MM.1S (cell line): ENCODE results near the gene CYB5D1.

Experiments used
- DNase-seq: peaks from one replicate; pipeline ENCODE4 v3.0.0-alpha.2; 2015
- H2AFZ ChIP-seq: fragments of 300-600 bp; sonication (generic); 2 replicates; pipeline ENCODE4 v1.6.0; 2016; ENCODE audit warnings: antibody characterized with exemption, low read length
- H3F3A ChIP-seq: fragments of 300-600 bp; sonication (generic); 2 replicates; pipeline ENCODE4 v1.6.1; 2016; ENCODE audit warnings: mild to moderate bottlenecking, antibody characterized with exemption, low read length, moderate library complexity, mixed read lengths; ENCODE audit not compliant: insufficient read depth
- H3K27ac ChIP-seq: fragments of 300-600 bp; sonication (generic); 2 replicates; pipeline ENCODE4 v1.5.1; 2016; ENCODE audit warnings: mild to moderate bottlenecking, low read length
- H3K27me3 ChIP-seq: fragments of 300-600 bp; sonication (generic); replicated peaks from 2 replicates; pipeline ENCODE4 v1.6.0; 2016; ENCODE audit warnings: low read length; ENCODE audit not compliant: insufficient read depth
- H3K36me3 ChIP-seq: fragments of 300-600 bp; sonication (generic); replicated peaks from 2 replicates; pipeline ENCODE4 v1.6.1; 2016; ENCODE audit warnings: mild to moderate bottlenecking, low read length, mixed read lengths; ENCODE audit not compliant: insufficient read depth
- H3K4me1 ChIP-seq: fragments of 300-600 bp; sonication (generic); 2 replicates; pipeline ENCODE4 v1.6.1; 2016; ENCODE audit warnings: low read length, mixed read lengths
- H3K4me2 ChIP-seq: fragments of 300-600 bp; sonication (generic); 2 replicates; pipeline ENCODE4 v1.6.0; 2016; ENCODE audit warnings: low read depth, low read length
- H3K4me3 ChIP-seq: fragments of 300-600 bp; sonication (generic); 2 replicates; pipeline ENCODE4 v1.5.1; 2016; ENCODE audit warnings: low read length, mixed read lengths
- H3K79me2 ChIP-seq: fragments of 300-600 bp; sonication (generic); 2 replicates; pipeline ENCODE4 v1.6.1; 2016; ENCODE audit warnings: mixed run types, low read length, mixed read lengths
- H3K9ac ChIP-seq: fragments of 300-600 bp; sonication (generic); 2 replicates; pipeline ENCODE4 v1.6.1; 2016; ENCODE audit warnings: low read length, mixed read lengths
- H3K9me2 ChIP-seq: fragments of 300-600 bp; sonication (generic); replicated peaks from 2 replicates; pipeline ENCODE4 v1.6.1; 2016; ENCODE audit warnings: mild to moderate bottlenecking, low read length, mixed read lengths; ENCODE audit not compliant: insufficient read depth
- H3K9me3 ChIP-seq: fragments of 300-600 bp; sonication (generic); replicated peaks from 2 replicates; pipeline ENCODE4 v1.6.1; 2016; ENCODE audit warnings: mild to moderate bottlenecking, low read length, mixed read lengths; ENCODE audit not compliant: insufficient read depth
- H4K20me1 ChIP-seq: fragments of 300-600 bp; sonication (generic); 2 replicates; pipeline ENCODE4 v1.6.1; 2016; ENCODE audit warnings: mild to moderate bottlenecking, low read length, moderate library complexity, mixed read lengths; ENCODE audit not compliant: insufficient read depth
- CTCF ChIP-seq: fragments of 300-600 bp; sonication (generic); IDR thresholded peaks from 2 replicates; pipeline ENCODE4 v1.5.1; 2016; ENCODE audit warnings: antibody characterized with exemption, low read length, mixed read lengths
- EZH2 ChIP-seq: fragments of 300-600 bp; sonication (generic); optimal IDR thresholded peaks from 2 replicates; pipeline ENCODE3; 2017; ENCODE audit warnings: low read depth, mild to moderate bottlenecking, antibody characterized with exemption, low read length, mixed read lengths
- EZH2phosphoT487 ChIP-seq: fragments of 300-600 bp; sonication (generic); IDR thresholded peaks from 2 replicates; pipeline ENCODE4 v1.6.1; 2018; ENCODE audit warnings: antibody characterized with exemption, low read length

The CYB5D1 gene

GRCh38 chr17:7855660-7856010 is 2.2 kb upstream of the CYB5D1 start:
- peaks cover 30% of the 10 kb centered on the region for H3K79me2 ChIP-seq
- H3K4me3 ChIP-seq, result peak overlapping the region; percentile 88; the same call in 1 of the 2 replicates
- H3K9me3 ChIP-seq, result no peaks in the 10 kb centered on the region
- no peaks in the 10 kb centered on the region for H3K27me3 ChIP-seq
- H3F3A ChIP-seq, result peaks cover 10% of the 10 kb centered on the region; the same call in 1 of the 2 replicates
- H3K4me1 ChIP-seq, result peaks cover 22% of the 10 kb centered on the region
- peak overlapping the region; percentile 98 for H3K4me2 ChIP-seq
- peak overlapping the region; percentile 86; the same call in 1 of the 2 replicates for H3K9ac ChIP-seq
- H3K9me2 ChIP-seq, result no peaks in the 10 kb centered on the region
- no peak overlapping the region for H3K27ac ChIP-seq
- no peaks in the 10 kb centered on the region for H3K36me3 ChIP-seq
- no peak overlapping the region for H2AFZ ChIP-seq
- no peak for DNase-seq
- TF ChIP-seq EZH2phosphoT487, result no peak
- TF ChIP-seq EZH2, result no peak
- TF ChIP-seq CTCF, result no peak
- no peaks in the 10 kb centered on the region for H4K20me1 ChIP-seq

GRCh38 chr17:7856011-7856810 is 1.6 kb upstream of the CYB5D1 start:
- TF ChIP-seq EZH2phosphoT487, result no peak
- no peak for TF ChIP-seq CTCF
- no peak for TF ChIP-seq EZH2
- Histone ChIP-seq H3K27ac (peak overlapping the region; percentile 85; the same call in 1 of the 2 replicates), H4K20me1 (no peaks in the 10 kb centered on the region), H2AFZ (peak overlapping the region; percentile 43), H3K4me3 (peak overlapping the region; percentile 88), H3K4me1 (peaks cover 17% of the 10 kb centered on the region; the same call in 1 of the 2 replicates), H3K79me2 (peaks cover 27% of the 10 kb centered on the region), H3K9ac (peak overlapping the region; percentile 86), H3K36me3 (no peaks in the 10 kb centered on the region), H3K27me3 (no peaks in the 10 kb centered on the region), H3K4me2 (peak overlapping the region; percentile 98), H3K9me2 (no peaks in the 10 kb centered on the region), H3F3A (peaks cover 10% of the 10 kb centered on the region; the same call in 1 of the 2 replicates), H3K9me3 (no peaks in the 10 kb centered on the region)
- DNase-seq, result peak; percentile 45

GRCh38 chr17:7856811-7857712 is 741 bp upstream of the CYB5D1 start, which contains the start of gene NAA38:
TSS of gene NAA38 (minus strand) at chr17:7857559. CDS start at chr17:7857463, 96 bp downstream.
- peaks cover 27% of the 10 kb centered on the region for H3K79me2 ChIP-seq

More at GRCh38 chr17:7856811-7857712, 741 bp upstream of the CYB5D1 start, which contains the start of gene NAA38:
- peaks cover 10% of the 10 kb centered on the region; the same call in 1 of the 2 replicates for H3F3A ChIP-seq
- H3K9me3 ChIP-seq, result no peaks in the 10 kb centered on the region
- H3K27ac ChIP-seq, result peak within 1 kb of the TSS; percentile 85
- H4K20me1 ChIP-seq, result no peaks in the 10 kb centered on the region
- peak within 1 kb of the TSS; percentile 93 for H2AFZ ChIP-seq
- H3K36me3 ChIP-seq, result no peaks in the 10 kb centered on the region
- H3K4me2 ChIP-seq, result peak within 1 kb of the TSS; percentile 98
- TF ChIP-seq CTCF (peak; percentile 49), EZH2phosphoT487 (no peak)
- H3K4me1 ChIP-seq, result peaks cover 15% of the 10 kb centered on the region; the same call in 1 of the 2 replicates
- no peaks in the 10 kb centered on the region for H3K9me2 ChIP-seq
- H3K27me3 ChIP-seq, result no peaks in the 10 kb centered on the region
- peak within 1 kb of the TSS; percentile 86 for H3K9ac ChIP-seq
- peak within 1 kb of the TSS; percentile 88 for H3K4me3 ChIP-seq
- peak; percentile 99 for DNase-seq
